ENCODE results near the gene CFAP46.

DNA sequence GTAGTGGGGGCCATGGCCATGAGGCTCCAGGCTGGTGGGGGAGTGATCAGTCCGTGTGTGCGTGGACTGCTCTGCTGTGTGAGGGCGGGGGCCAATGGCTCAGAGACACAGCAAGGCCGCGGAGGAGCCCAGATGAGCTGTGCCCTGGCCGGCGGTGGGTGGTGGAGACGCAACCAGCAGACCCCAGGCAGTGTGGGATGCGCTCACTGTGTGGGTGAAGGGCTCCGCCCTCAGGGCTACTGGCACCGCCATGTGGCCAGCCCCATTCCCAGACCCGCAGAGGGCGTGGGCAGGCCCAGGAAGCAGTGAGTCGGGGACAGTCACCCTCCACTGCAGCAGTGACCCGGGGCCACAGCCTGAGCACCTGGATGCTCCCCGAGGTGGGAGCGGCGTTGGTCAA is 165.5 kb downstream of the CFAP46 start:
- TF ChIP-seq YY1 (IDR thresholded peaks at IDR 0.05; ENCODE audit: insufficient read depth, insufficient read length) = no peak
- no peak for TF ChIP-seq ZNF274 (IDR thresholded peaks at IDR 0.05; ENCODE audit: low read depth, low read length)
- no peak for TF ChIP-seq SUZ12 (IDR thresholded peaks at IDR 0.05; ENCODE audit: extremely low read depth, insufficient read depth, insufficient read length)
